ENCODE results near the gene SCNN1B.

- TF ChIP-seq POLR2AphosphoS5 (IDR thresholded peaks at IDR 0.05) (no peak), EZH2 (IDR thresholded peaks at IDR 0.05; ENCODE audit: borderline replicate concordance, insufficient read depth, low read length, poor library complexity, severe bottlenecking) (no peak), CTCF (IDR thresholded peaks at IDR 0.05; ENCODE audit: poor library complexity, severe bottlenecking) (no peak)
Measured at GRCh38 chr16:23408823-23409298, 106.8 kb downstream of the SCNN1B start.
